Activated T-cell treated with anti-CD3 and anti-CD28 coated beads for 1 hour (primary cell): Measurements from ENCODE around the gene KRTAP4-5.
"Not testable (repeated sequence)": the region's sequence is repeated elsewhere in the genome, so short reads cannot be mapped to it uniquely, and the experiment has no call there.

Experiments
- DNase-seq: peaks from one replicate; pipeline ENCODE4 v3.0.0-alpha.2; 2020; ENCODE audit warnings: low read depth

Gene KRTAP4-5

GRCh38 chr17:41147531-41148204, 2.0 kb downstream of the KRTAP4-5 start:
- no peak for DNase-seq

- no peak for DNase-seq
Observed at GRCh38 chr17:41145261-41145660, 4.4 kb downstream of the KRTAP4-5 start.

GRCh38 chr17:41144846-41145245, 4.8 kb downstream of the KRTAP4-5 start:
- no peak for DNase-seq

GRCh38 chr17:41141361-41141760, 8.3 kb downstream of the KRTAP4-5 start:
- no peak for DNase-seq

- DNase-seq: no peak
Observed at GRCh38 chr17:41140360-41141131, 9.1 kb downstream of the KRTAP4-5 start, which contains the start of gene KRTAP4-6. KRTAP4-6 (minus strand) TSS chr17:41140544; CDS start chr17:41140487, 57 bp downstream.

- DNase-seq: not testable (repeated sequence)
Observed at GRCh38 chr17:41139865-41140264, 9.8 kb downstream of the KRTAP4-5 start.

GRCh38 chr17:41133880-41134735, 15.5 kb downstream of the KRTAP4-5 start:
- DNase-seq: no peak

GRCh38 chr17:41131979-41132378, 17.6 kb downstream of the KRTAP4-5 start:
- DNase-seq: no peak

GRCh38 chr17:41127371-41127770, 22.3 kb downstream of the KRTAP4-5 start:
- DNase-seq: no peak

GRCh38 chr17:41126412-41126811, 23.2 kb downstream of the KRTAP4-5 start:
- no peak for DNase-seq

- DNase-seq: no peak
Observed at GRCh38 chr17:41125064-41125463, 24.6 kb downstream of the KRTAP4-5 start.

- DNase-seq: not testable (repeated sequence)
Observed at GRCh38 chr17:41123991-41124371, 25.6 kb downstream of the KRTAP4-5 start, which contains the start of gene KRTAP4-12. KRTAP4-12 (minus strand) TSS chr17:41124182; CDS start chr17:41124122, 60 bp downstream.

- not testable (repeated sequence) for DNase-seq
Observed at GRCh38 chr17:41123292-41123990, 26.2 kb downstream of the KRTAP4-5 start.

GRCh38 chr17:41121742-41122141, 27.9 kb downstream of the KRTAP4-5 start:
- DNase-seq: no peak

- not testable (repeated sequence) for DNase-seq
Observed at GRCh38 chr17:41119696-41120690, 29.6 kb downstream of the KRTAP4-5 start.

- no peak for DNase-seq
Observed at GRCh38 chr17:41118721-41119120, 30.9 kb downstream of the KRTAP4-5 start.

GRCh38 chr17:41117846-41118386, 31.7 kb downstream of the KRTAP4-5 start, which contains the start of gene KRTAP4-11:
KRTAP4-11 (minus strand) TSS chr17:41118373; CDS start chr17:41118315, 58 bp downstream.
- not testable (repeated sequence) for DNase-seq

GRCh38 chr17:41116297-41116696, 33.3 kb downstream of the KRTAP4-5 start:
- no peak for DNase-seq

- DNase-seq: no peak
Observed at GRCh38 chr17:41111151-41111885, 38.3 kb downstream of the KRTAP4-5 start.
